Esophagus squamous epithelium (tissue), 4 donors: ENCODE results near the gene ANKRD13C.

Experiments used
- POLR2A ChIP-seq, 4 donors: fragments of 450-650 bp; IDR thresholded peaks; one replicate each; pipeline ENCODE4 v1.6.1; 2017; ENCODE audit warnings: antibody characterized with exemption in 4 of 4, mild to moderate bottlenecking in 4 of 4, moderate library complexity in 3 of 4
- TF ChIP-seq, protein P1 (sequence below), 6 experiments: fragments of 450-650 bp in 4 of 6; fragments of 200-600 bp in 2 of 6; sonication (generic) in 2 of 6; IDR thresholded peaks; one replicate each; pipeline ENCODE4 v1.5.1; 2016 to 2019; ENCODE audit warnings: antibody characterized with exemption in 6 of 6, mild to moderate bottlenecking in 4 of 6, moderate library complexity in 4 of 6

DNA sequence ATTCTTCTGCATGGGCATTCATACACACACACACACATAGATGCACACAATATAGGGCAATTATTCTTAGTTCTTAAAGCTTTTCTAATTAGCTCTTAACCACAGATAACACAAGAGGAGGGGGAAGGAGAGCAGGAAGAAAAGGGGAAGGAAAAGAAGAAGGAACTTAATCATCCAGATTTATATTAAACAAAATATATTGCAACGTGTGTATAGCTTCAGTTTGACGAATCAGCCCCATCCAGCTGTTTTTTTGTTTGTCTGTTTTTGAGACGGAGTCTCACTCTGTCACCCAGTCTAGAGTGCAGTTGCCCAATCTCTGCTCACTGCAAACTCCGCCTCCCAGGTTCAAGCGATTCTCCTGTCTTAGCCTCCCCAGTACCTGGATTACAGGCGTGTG, 21.7 kb upstream of the ANKRD13C start:
- TF ChIP-seq, protein P1, sequence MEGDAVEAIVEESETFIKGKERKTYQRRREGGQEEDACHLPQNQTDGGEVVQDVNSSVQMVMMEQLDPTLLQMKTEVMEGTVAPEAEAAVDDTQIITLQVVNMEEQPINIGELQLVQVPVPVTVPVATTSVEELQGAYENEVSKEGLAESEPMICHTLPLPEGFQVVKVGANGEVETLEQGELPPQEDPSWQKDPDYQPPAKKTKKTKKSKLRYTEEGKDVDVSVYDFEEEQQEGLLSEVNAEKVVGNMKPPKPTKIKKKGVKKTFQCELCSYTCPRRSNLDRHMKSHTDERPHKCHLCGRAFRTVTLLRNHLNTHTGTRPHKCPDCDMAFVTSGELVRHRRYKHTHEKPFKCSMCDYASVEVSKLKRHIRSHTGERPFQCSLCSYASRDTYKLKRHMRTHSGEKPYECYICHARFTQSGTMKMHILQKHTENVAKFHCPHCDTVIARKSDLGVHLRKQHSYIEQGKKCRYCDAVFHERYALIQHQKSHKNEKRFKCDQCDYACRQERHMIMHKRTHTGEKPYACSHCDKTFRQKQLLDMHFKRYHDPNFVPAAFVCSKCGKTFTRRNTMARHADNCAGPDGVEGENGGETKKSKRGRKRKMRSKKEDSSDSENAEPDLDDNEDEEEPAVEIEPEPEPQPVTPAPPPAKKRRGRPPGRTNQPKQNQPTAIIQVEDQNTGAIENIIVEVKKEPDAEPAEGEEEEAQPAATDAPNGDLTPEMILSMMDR (IDR thresholded peaks at IDR 0.05): no peak
- no peak for TF ChIP-seq POLR2A (IDR thresholded peaks at IDR 0.05)
